Measurements from ENCODE around the gene ANKRD28. TPM values are rescaled to one million over a fixed set of nuclear protein-coding genes. Genes with fewer than 3 reads are reported as not detected.

The ANKRD28 gene
- total and polyA plus RNA-seq, 9 donors: 19.9 to 32.1 (median 24.9) TPM

GRCh38 chr3:15645740-15646501 lies 151.9 kb downstream of the ANKRD28 start:
- Histone ChIP-seq H3K27ac (ENCODE audit: low read length) (peak overlapping the region; percentile 93), H3K27me3 (ENCODE audit: control insufficient read depth, insufficient read depth, low read length) (no peaks in the 10 kb centered on the region), H3K9me3 (replicated peaks; ENCODE audit: control insufficient read depth, low read depth, low read length) (no peaks in the 10 kb centered on the region), H3K36me3 (ENCODE audit: control insufficient read depth, insufficient read depth, low read length) (peaks cover 11% of the 10 kb centered on the region), H3K4me1 (ENCODE audit: control insufficient read depth, insufficient read depth, low read length) (peaks cover 51% of the 10 kb centered on the region), H3K4me3 (ENCODE audit: low read length) (no peak overlapping the region)
- peak; percentile 88 for DNase-seq
- 52% methylated on average over 15 of the region's 18 CpGs for WGBS (ENCODE audit: insufficient coverage)

- 68% methylated on average over 2 of the region's 6 CpGs for WGBS (ENCODE audit: insufficient coverage)
- H3K4me1 ChIP-seq (ENCODE audit: control insufficient read depth, insufficient read depth, low read length): peaks cover 49% of the 10 kb centered on the region
- no peak for DNase-seq
- H3K27ac ChIP-seq (ENCODE audit: low read length): peak overlapping the region; percentile 65
- H3K27me3 ChIP-seq (ENCODE audit: control insufficient read depth, insufficient read depth, low read length): no peaks in the 10 kb centered on the region
- H3K36me3 ChIP-seq (ENCODE audit: control insufficient read depth, insufficient read depth, low read length): peaks cover 11% of the 10 kb centered on the region
- H3K9me3 ChIP-seq (replicated peaks; ENCODE audit: control insufficient read depth, low read depth, low read length): no peaks in the 10 kb centered on the region
- no peak overlapping the region for H3K4me3 ChIP-seq (ENCODE audit: low read length)
These were observed 152.5 kb downstream of the ANKRD28 start for GRCh38 chr3:15645246-15645645.

- H3K27ac ChIP-seq (ENCODE audit: low read length): no peak overlapping the region
These were observed 158.9 kb downstream of the ANKRD28 start for GRCh38 chr3:15638891-15639262.

GRCh38 chr3:15638193-15638890 lies 159.4 kb downstream of the ANKRD28 start:
- WGBS (ENCODE audit: insufficient coverage): 44% methylated on average over 4 of the region's 6 CpGs
- Histone ChIP-seq H3K27ac (ENCODE audit: low read length) (no peak overlapping the region), H3K4me3 (ENCODE audit: low read length) (no peak overlapping the region), H3K27me3 (ENCODE audit: control insufficient read depth, insufficient read depth, low read length) (no peaks in the 10 kb centered on the region), H3K9me3 (replicated peaks; ENCODE audit: control insufficient read depth, low read depth, low read length) (no peaks in the 10 kb centered on the region), H3K4me1 (ENCODE audit: control insufficient read depth, insufficient read depth, low read length) (peaks cover 47% of the 10 kb centered on the region), H3K36me3 (ENCODE audit: control insufficient read depth, insufficient read depth, low read length) (peaks cover 4% of the 10 kb centered on the region)
- DNase-seq: no peak

More at GRCh38 chr3:15638891-15639262, 158.9 kb downstream of the ANKRD28 start:
- H3K9me3 ChIP-seq (replicated peaks; ENCODE audit: control insufficient read depth, low read depth, low read length): no peaks in the 10 kb centered on the region
- H3K4me3 ChIP-seq (ENCODE audit: low read length): no peak overlapping the region
- no peaks in the 10 kb centered on the region for H3K27me3 ChIP-seq (ENCODE audit: control insufficient read depth, insufficient read depth, low read length)
- DNase-seq: no peak
- no CpG with 5 or more reads among the region's 1 CpG for WGBS (ENCODE audit: insufficient coverage)
- H3K36me3 ChIP-seq (ENCODE audit: control insufficient read depth, insufficient read depth, low read length): peaks cover 4% of the 10 kb centered on the region
- peaks cover 43% of the 10 kb centered on the region for H3K4me1 ChIP-seq (ENCODE audit: control insufficient read depth, insufficient read depth, low read length)

GRCh38 chr3:15637131-15637951 lies 160.4 kb downstream of the ANKRD28 start:
- Histone ChIP-seq H3K36me3 (ENCODE audit: control insufficient read depth, insufficient read depth, low read length) (peaks cover 4% of the 10 kb centered on the region), H3K27me3 (ENCODE audit: control insufficient read depth, insufficient read depth, low read length) (no peaks in the 10 kb centered on the region), H3K27ac (ENCODE audit: low read length) (peak overlapping the region; percentile 45), H3K4me3 (ENCODE audit: low read length) (no peak overlapping the region), H3K4me1 (ENCODE audit: control insufficient read depth, insufficient read depth, low read length) (peaks cover 53% of the 10 kb centered on the region), H3K9me3 (replicated peaks; ENCODE audit: control insufficient read depth, low read depth, low read length) (no peaks in the 10 kb centered on the region)
- 54% methylated on average over 2 of the region's 7 CpGs for WGBS (ENCODE audit: insufficient coverage)
- DNase-seq: no peak

GRCh38 chr3:15636028-15636709 lies 161.6 kb downstream of the ANKRD28 start:
- WGBS (ENCODE audit: insufficient coverage): 71% methylated on average over 13 of the region's 14 CpGs
- DNase-seq: peak; percentile 50
- Histone ChIP-seq H3K4me1 (ENCODE audit: control insufficient read depth, insufficient read depth, low read length) (peaks cover 60% of the 10 kb centered on the region), H3K4me3 (ENCODE audit: low read length) (no peak overlapping the region), H3K27me3 (ENCODE audit: control insufficient read depth, insufficient read depth, low read length) (no peaks in the 10 kb centered on the region), H3K9me3 (replicated peaks; ENCODE audit: control insufficient read depth, low read depth, low read length) (no peaks in the 10 kb centered on the region), H3K27ac (ENCODE audit: low read length) (peak overlapping the region; percentile 90), H3K36me3 (ENCODE audit: control insufficient read depth, insufficient read depth, low read length) (no peaks in the 10 kb centered on the region)

GRCh38 chr3:15635121-15635661 lies 162.6 kb downstream of the ANKRD28 start:
- Histone ChIP-seq H3K36me3 (ENCODE audit: control insufficient read depth, insufficient read depth, low read length) (no peaks in the 10 kb centered on the region), H3K27me3 (ENCODE audit: control insufficient read depth, insufficient read depth, low read length) (no peaks in the 10 kb centered on the region), H3K4me1 (ENCODE audit: control insufficient read depth, insufficient read depth, low read length) (peaks cover 58% of the 10 kb centered on the region), H3K9me3 (replicated peaks; ENCODE audit: control insufficient read depth, low read depth, low read length) (no peaks in the 10 kb centered on the region), H3K4me3 (ENCODE audit: low read length) (no peak overlapping the region), H3K27ac (ENCODE audit: low read length) (peak overlapping the region; percentile 90)
- peak; percentile 87 for DNase-seq
- 16% methylated on average over 5 of the region's 13 CpGs for WGBS (ENCODE audit: insufficient coverage)

- Histone ChIP-seq H3K36me3 (ENCODE audit: control insufficient read depth, insufficient read depth, low read length) (no peaks in the 10 kb centered on the region), H3K27ac (ENCODE audit: low read length) (peak overlapping the region; percentile 90), H3K27me3 (ENCODE audit: control insufficient read depth, insufficient read depth, low read length) (no peaks in the 10 kb centered on the region), H3K9me3 (replicated peaks; ENCODE audit: control insufficient read depth, low read depth, low read length) (no peaks in the 10 kb centered on the region), H3K4me3 (ENCODE audit: low read length) (no peak overlapping the region), H3K4me1 (ENCODE audit: control insufficient read depth, insufficient read depth, low read length) (peaks cover 61% of the 10 kb centered on the region)
- WGBS (ENCODE audit: insufficient coverage): 44% methylated on average over 1 of the region's 2 CpGs
- no peak for DNase-seq
These were observed 163.1 kb downstream of the ANKRD28 start for GRCh38 chr3:15634671-15635070.

- WGBS (ENCODE audit: insufficient coverage): 0% methylated on average over 1 of the region's 4 CpGs
- peak; percentile 69 for DNase-seq
- H3K4me1 ChIP-seq (ENCODE audit: control insufficient read depth, insufficient read depth, low read length): peaks cover 61% of the 10 kb centered on the region
These were observed 163.8 kb downstream of the ANKRD28 start for GRCh38 chr3:15633766-15634598.

More at GRCh38 chr3:15633766-15634598, 163.8 kb downstream of the ANKRD28 start:
- H3K9me3 ChIP-seq (replicated peaks; ENCODE audit: control insufficient read depth, low read depth, low read length): no peaks in the 10 kb centered on the region
- H3K4me3 ChIP-seq (ENCODE audit: low read length): no peak overlapping the region
- no peaks in the 10 kb centered on the region for H3K27me3 ChIP-seq (ENCODE audit: control insufficient read depth, insufficient read depth, low read length)
- H3K27ac ChIP-seq (ENCODE audit: low read length): peak overlapping the region; percentile 90
- no peaks in the 10 kb centered on the region for H3K36me3 ChIP-seq (ENCODE audit: control insufficient read depth, insufficient read depth, low read length)

All from muscle of leg (tissue), 11 donors.